K562 (cell line): ENCODE results near the gene USP16. TPM values are rescaled to one million over a fixed set of nuclear protein-coding genes. Genes with fewer than 3 reads are reported as not detected.
A peak's percentile ranks its signal among the peaks of the same experiment; 100 is the strongest.

Experiments
- ATF1 ChIP-seq, 2 experiments: fragments of 450-650 bp in 1 of 2; IDR thresholded peaks; 2 replicates each; pipeline ENCODE4 v1.6.1; 2016; ENCODE audit warnings: missing compliant biosample characterization in 1 of 2, missing genetic modification characterization in 1 of 2
- BMI1 ChIP-seq: fragments of 150-350 bp; IDR thresholded peaks from 2 replicates; pipeline ENCODE4 v1.6.1; 2014; ENCODE audit warnings: low read length
- BRCA1 ChIP-seq, 2 experiments: fragments of 450-650 bp in 1 of 2; sonication (generic) in 1 of 2; formaldehyde crosslinking in 1 of 2; IDR thresholded peaks; 2 replicates each; pipeline versions ENCODE4 v1.5.0 to v1.6.1; 2017 to 2020; ENCODE audit warnings: mild to moderate bottlenecking in 1 of 2, missing genetic modification reagents in 1 of 2
- BRD4 ChIP-seq: fragments of 200-600 bp; sonication (generic); IDR thresholded peaks from 2 replicates; pipeline ENCODE4 v1.6.1; 2017; ENCODE audit warnings: inconsistent platforms
- CSDE1 ChIP-seq, 2 experiments: fragments of 450-650 bp; IDR thresholded peaks; 2 replicates each; pipeline ENCODE4 v1.6.1; 2016; ENCODE audit warnings: mild to moderate bottlenecking in 1 of 2
- CXXC5 ChIP-seq: fragments of 250-450 bp; sonication (Bioruptor Pico); IDR thresholded peaks from 2 replicates; pipeline ENCODE4 v1.8.0; 2022; ENCODE audit warnings: inconsistent platforms, mild to moderate bottlenecking, moderate library complexity
- E2F8 ChIP-seq: fragments of 450-650 bp; IDR thresholded peaks from 2 replicates; pipeline ENCODE4 v1.7.1; 2018; ENCODE audit warnings: mild to moderate bottlenecking, low read depth; ENCODE audit not compliant: partially characterized antibody
- FOXP1 ChIP-seq: sonication (generic); formaldehyde crosslinking; IDR thresholded peaks from 2 replicates; pipeline ENCODE4 v1.8.0; 2022; ENCODE audit warnings: mild to moderate bottlenecking, missing genetic modification reagents
- NEUROD1 ChIP-seq: fragments of 150-350 bp; IDR thresholded peaks from 2 replicates; pipeline ENCODE4 v1.6.1; 2014; ENCODE audit warnings: borderline replicate concordance, low read length, low read depth; ENCODE audit not compliant: partially characterized antibody
- NONO ChIP-seq, 2 experiments: fragments of 200-400 bp in 1 of 2; fragments of 450-650 bp in 1 of 2; formaldehyde crosslinking in 1 of 2; IDR thresholded peaks; 2 replicates each; pipeline ENCODE4 v1.6.1; 2017; ENCODE audit warnings: low read depth in 2 of 2, mild to moderate bottlenecking in 2 of 2, moderate library complexity in 2 of 2, low read length in 1 of 2
- NR3C1 ChIP-seq: sonication (generic); formaldehyde crosslinking; IDR thresholded peaks from 2 replicates; pipeline ENCODE4 v1.8.1; 2022; ENCODE audit warnings: missing genetic modification reagents
- PKNOX1 ChIP-seq: fragments of 450-650 bp; IDR thresholded peaks from 2 replicates; pipeline ENCODE4 v1.6.1; 2016
- SMAD2 ChIP-seq: fragments of 150-350 bp; IDR thresholded peaks from 2 replicates; pipeline ENCODE4 v1.6.1; 2014; ENCODE audit warnings: low read depth, mild to moderate bottlenecking, low read length
- SNIP1 ChIP-seq: fragments of 450-650 bp; IDR thresholded peaks from 2 replicates; pipeline ENCODE4 v1.7.1; 2017; ENCODE audit warnings: low read depth, mild to moderate bottlenecking
- ZBED1 ChIP-seq: IDR thresholded peaks from 2 replicates; pipeline ENCODE4 v1.6.1; 2014
- ZBTB11 ChIP-seq, 3 experiments: fragments of 200-800 bp in 1 of 3; fragments of 250-450 bp in 1 of 3; fragments of 450-650 bp in 1 of 3; sonication (Bioruptor Pico) in 1 of 3; sonication (Bioruptor generic) in 1 of 3; formaldehyde crosslinking in 1 of 3; IDR thresholded peaks; 2 replicates each; pipeline versions ENCODE4 v1.6.1 to v1.8.0; 2016 to 2022; ENCODE audit warnings: mild to moderate bottlenecking in 2 of 3, missing genetic modification characterization in 2 of 3, missing compliant biosample characterization in 1 of 3, moderate library complexity in 1 of 3
- ZBTB34 ChIP-seq: fragments of 250-450 bp; sonication (Bioruptor Pico); IDR thresholded peaks from 2 replicates; pipeline ENCODE4 v1.8.0; 2021; ENCODE audit warnings: mild to moderate bottlenecking, moderate library complexity
- ZNF41 ChIP-seq: fragments of 250-450 bp; sonication (Bioruptor Pico); conservative IDR thresholded peaks from 2 replicates; pipeline ENCODE4 v1.4.0; 2020; ENCODE audit warnings: mild to moderate bottlenecking
- ZNF778 ChIP-seq: fragments of 450-650 bp; formaldehyde crosslinking; IDR thresholded peaks from 2 replicates; pipeline ENCODE4 v1.4.0; 2020; ENCODE audit warnings: mild to moderate bottlenecking, moderate library complexity
- polyA plus RNA-seq, 8 experiments: library from polyadenylated mRNA; depleted of rRNA in 4 of 8; stranded (reverse) in 5 of 8; unstranded in 3 of 8; fragments of >200 nt; fragmentation: Nextera tagmentation in 2 of 8; fragmentation: Illumina TruSeq in 1 of 8; extraction: Ambion mirVana in 2 of 8; extraction: Trizol in 1 of 8; gene quantifications; 2 replicates each; pipeline versions ENCODE4 v1.2.1 to v1.2.3, GENCODE V29; 2011 to 2014; ENCODE audit warnings: inconsistent platforms in 1 of 8, missing spikeins in 1 of 8
- total RNA-seq, 7 experiments: library from RNA; depleted of rRNA in 6 of 7; stranded (reverse); fragments of >200 nt in 6 of 7; fragmentation: Illumina TruSeq in 2 of 7; extraction: Trizol in 2 of 7; gene quantifications; 2 replicates each; pipeline versions ENCODE4 v1.2.1 to v1.2.3, GENCODE V29; 2011 to 2021; ENCODE audit warnings: low replicate concordance in 1 of 7

USP16 gene
- total and polyA plus RNA-seq, 9 of the 15 experiments (the other 6 are each of a cell fraction or from before 2014, with no cell fraction given), result 38.4 to 90.9 (median 62.8) TPM

- TF ChIP-seq ZBTB34 (CRISPR knock-in tag) (no peak), ZBTB11 (CRISPR knock-in tag; IDR thresholded peaks at IDR 0.05) (peak; percentile 95 to 99 (median 97); a peak in 5 of 6 replicates), SMAD2 (no peak), BMI1 (no peak), SNIP1 (no peak), ZNF41 (CRISPR knock-in tag) (no peak), CSDE1 (IDR thresholded peaks at IDR 0.05) (no peak), NR3C1 (CRISPR knock-in tag) (no peak), BRCA1 (IDR thresholded peaks at IDR 0.05) (no peak), BRCA1 (CRISPR knock-in tag; IDR thresholded peaks at IDR 0.05) (no peak), NONO (IDR thresholded peaks at IDR 0.05; ENCODE audit: low read depth in 2 of 2, low read length in 1 of 2) (no peak), ATF1 (CRISPR knock-in tag; IDR thresholded peaks at IDR 0.05) (peak; percentile 59; the same call in 1 of the 2 replicates), ATF1 (tag; IDR thresholded peaks at IDR 0.05) (peak; percentile 99), ZBED1 (no peak; the same call in 1 of the 2 replicates), BRD4 (no peak), CXXC5 (CRISPR knock-in tag) (peak; percentile 96), NEUROD1 (peak; percentile 92), PKNOX1 (peak; percentile 99), E2F8 (peak; percentile 100), ZNF778 (CRISPR knock-in tag) (no peak), FOXP1 (CRISPR knock-in tag) (peak; percentile 92)
Observed at GRCh38 chr21:28992526-28993292, 31.8 kb upstream of the USP16 start, which contains the start of gene LTN1 (continued).
